HG02642 (cell line): Measurements from ENCODE around the gene CAMK2N2.
A peak's percentile ranks its signal among the peaks of the same experiment; 100 is the strongest.

Source experiments
- ATAC-seq: cut with Tn5 transposase; IDR thresholded peaks from one replicate; pipeline ENCODE4 v1.9.1; 2021; ENCODE audit warnings: mild to moderate bottlenecking; ENCODE audit not compliant: unreplicated experiment, poor library complexity

The CAMK2N2 gene

GRCh38 chr3:184241447-184242296, 19.7 kb downstream of the CAMK2N2 start:
- ATAC-seq: no peak

GRCh38 chr3:184241141-184241446, 20.3 kb downstream of the CAMK2N2 start:
- no peak for ATAC-seq

DNA sequence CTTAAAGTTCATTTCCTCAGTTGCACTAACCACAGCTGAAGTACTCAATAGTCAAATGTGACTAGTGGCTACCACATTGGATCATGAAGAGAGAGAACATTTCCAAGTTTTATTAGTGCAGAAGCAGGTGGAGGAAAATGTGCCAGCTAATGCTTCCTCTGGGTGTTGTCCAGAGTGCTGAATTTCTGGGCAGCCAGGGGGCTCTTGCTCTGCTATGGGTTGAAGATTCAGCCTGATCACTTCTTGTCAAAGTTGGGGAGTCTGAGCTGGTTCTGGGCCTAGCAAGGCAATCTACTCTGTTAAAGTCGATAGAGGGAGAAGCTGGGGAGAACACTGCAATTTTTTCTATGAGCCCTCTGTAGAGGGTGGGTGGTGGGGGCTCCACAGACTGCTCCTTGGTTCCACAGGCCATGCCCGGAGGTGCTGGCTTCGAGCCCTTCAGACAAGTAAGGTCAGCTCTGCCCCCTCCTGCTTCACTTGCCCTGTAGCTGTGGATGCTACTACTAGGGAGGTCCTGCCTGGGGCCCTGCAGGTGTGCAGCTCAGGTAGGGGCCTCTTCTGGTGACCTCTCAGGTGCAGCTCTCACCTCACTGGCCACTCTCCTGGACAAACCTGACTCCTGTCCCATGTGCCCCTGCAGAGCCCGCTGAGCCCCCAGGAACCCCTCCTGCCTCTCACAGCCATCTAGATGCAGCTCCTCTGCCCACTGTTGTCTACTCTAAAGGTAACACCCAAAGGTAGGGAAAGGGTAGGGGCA, 20.8 kb downstream of the CAMK2N2 start:
- no peak for ATAC-seq

- no peak for ATAC-seq
Measured at GRCh38 chr3:184239708-184240107, 21.6 kb downstream of the CAMK2N2 start.

GRCh38 chr3:184239221-184239620, 22.1 kb downstream of the CAMK2N2 start:
- ATAC-seq: no peak

- ATAC-seq: no peak
Measured at GRCh38 chr3:184238246-184238818, 23.0 kb downstream of the CAMK2N2 start.

- no peak for ATAC-seq
Measured at GRCh38 chr3:184237807-184238206, 23.5 kb downstream of the CAMK2N2 start.

GRCh38 chr3:184237211-184237610, 24.1 kb downstream of the CAMK2N2 start:
- ATAC-seq: no peak

DNA sequence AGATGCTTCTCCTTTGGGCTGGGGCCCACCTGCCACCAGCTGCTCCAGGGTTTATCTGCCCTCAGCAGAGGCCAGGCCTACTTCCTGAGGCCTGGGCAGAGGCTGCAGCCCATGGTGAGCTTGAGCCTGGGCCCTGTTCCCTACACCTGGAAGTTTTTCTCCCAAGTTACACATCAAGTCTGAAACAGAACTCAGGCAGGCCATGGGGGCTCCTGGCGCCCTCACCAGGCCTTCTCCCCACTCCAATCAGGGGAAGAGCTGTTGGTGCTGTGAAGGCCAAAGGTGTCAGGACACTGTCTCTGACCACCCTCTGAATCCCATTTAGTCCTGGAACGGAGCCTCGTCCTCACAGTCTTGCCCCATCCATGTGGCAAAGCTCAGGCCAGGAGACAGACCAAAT, 24.7 kb downstream of the CAMK2N2 start:
- ATAC-seq: no peak

GRCh38 chr3:184236033-184236410, 25.3 kb downstream of the CAMK2N2 start:
- ATAC-seq: no peak

GRCh38 chr3:184235381-184236032, 25.8 kb downstream of the CAMK2N2 start:
- no peak for ATAC-seq

DNA sequence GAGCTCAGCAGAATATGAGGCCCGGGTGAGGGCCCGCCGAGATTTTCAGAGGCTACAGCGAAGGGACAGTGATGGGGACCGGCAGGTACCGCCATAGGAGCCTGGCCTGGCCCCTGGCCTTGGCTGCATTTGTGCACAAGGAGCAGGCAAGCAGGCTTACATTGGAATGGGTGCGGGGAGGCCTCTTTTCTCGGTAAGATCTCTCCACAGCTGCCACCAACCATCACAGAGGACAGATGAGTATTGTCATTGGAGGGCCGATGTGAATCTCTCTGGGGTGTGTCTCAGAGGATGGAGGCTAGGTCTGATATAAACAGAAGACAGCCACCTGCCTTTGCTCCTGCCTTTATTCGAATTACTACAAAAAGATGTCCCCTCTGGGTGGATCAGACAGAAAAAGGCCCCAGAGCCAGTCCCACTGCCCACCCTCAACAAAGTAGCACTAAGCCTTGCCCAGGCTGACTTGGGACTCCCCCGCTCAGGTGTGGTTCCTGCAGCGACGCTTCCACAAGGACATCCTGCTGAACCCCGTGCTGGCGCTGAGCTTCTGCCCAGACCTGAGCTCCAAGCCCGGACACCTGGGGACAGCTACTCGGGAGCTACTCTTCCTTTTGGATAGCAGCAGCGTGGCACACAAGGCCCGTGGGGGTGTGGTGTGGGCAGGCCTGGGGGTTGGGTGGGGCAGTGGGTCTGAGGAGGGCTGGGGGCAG, 26.5 kb downstream of the CAMK2N2 start:
- no peak for ATAC-seq

DNA sequence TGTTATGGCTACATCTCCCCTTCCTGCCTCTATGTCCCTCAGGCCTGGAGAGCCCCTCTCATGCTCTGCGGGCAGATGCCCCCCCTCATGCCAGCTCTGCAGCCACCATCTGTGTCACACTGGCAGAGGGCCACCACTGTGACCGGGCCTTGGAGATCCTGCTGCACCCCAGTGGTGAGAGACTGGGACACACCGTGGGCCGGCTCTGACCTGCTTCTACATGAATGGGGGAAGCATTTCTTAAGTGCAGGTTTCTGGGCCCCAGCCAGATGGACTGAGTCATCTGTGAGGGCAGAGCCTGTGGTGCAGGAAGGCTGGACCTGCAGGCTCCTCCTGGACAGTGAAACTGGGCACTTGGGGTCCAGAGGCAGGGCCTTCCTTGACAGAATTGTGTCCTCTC, 27.1 kb downstream of the CAMK2N2 start:
- ATAC-seq: no peak

GRCh38 chr3:184233127-184233843, 28.1 kb downstream of the CAMK2N2 start:
- ATAC-seq: no peak

GRCh38 chr3:184231671-184232070, 29.7 kb downstream of the CAMK2N2 start:
- no peak for ATAC-seq

- ATAC-seq: no peak
Measured at GRCh38 chr3:184230603-184231528, 30.5 kb downstream of the CAMK2N2 start.

DNA sequence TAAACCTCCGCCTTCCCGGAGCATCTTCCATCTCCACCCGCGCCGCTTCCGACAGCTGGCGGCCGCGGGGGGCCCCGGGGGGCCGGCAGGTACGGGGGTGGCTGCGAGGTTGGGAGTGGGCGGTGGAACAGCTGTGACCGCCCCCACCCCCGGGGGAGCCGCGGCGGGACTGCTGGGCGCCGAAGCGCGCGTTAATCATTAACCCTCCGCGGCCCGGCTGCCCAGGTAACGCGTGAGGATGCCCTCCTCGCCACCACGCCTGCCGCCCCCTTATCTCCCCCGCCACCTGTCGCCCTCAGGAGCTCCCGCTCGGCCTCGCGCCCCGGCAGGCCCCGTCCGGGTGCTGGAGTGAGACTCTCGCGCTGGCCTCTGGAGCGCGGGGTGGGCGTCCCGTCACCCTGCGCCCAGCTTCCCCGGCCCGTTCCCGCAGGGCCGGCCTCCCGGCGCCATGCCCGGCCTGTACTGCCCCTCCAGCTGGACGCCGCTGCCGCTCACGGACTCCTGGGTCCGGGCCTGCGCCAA, 31.2 kb downstream of the CAMK2N2 start:
- ATAC-seq: no peak

- peak; percentile 87 for ATAC-seq
Measured at GRCh38 chr3:184229394-184230080, 31.8 kb downstream of the CAMK2N2 start, which contains the start of gene VWA5B2. TSS of gene VWA5B2 (plus strand) at chr3:184229585. CDS start at chr3:184230529, 944 bp downstream.
